GM20000 (cell line): ENCODE measurements around the gene TCERG1L.
"Not testable (repeated sequence)": the region's sequence is repeated elsewhere in the genome, so short reads cannot be mapped to it uniquely, and the experiment has no call there.

Experiments used
- DNase-seq: peaks from one replicate; pipeline ENCODE4 v3.0.0; 2012; ENCODE audit warnings: low spot score
- TF ChIP-seq, protein P1 (sequence below): IDR thresholded peaks from 2 replicates; pipeline ENCODE4 v1.5.1; 2012; ENCODE audit warnings: mild to moderate bottlenecking, control low read depth; ENCODE audit errors: extremely low read depth, missing control alignments

TCERG1L gene

DNA sequence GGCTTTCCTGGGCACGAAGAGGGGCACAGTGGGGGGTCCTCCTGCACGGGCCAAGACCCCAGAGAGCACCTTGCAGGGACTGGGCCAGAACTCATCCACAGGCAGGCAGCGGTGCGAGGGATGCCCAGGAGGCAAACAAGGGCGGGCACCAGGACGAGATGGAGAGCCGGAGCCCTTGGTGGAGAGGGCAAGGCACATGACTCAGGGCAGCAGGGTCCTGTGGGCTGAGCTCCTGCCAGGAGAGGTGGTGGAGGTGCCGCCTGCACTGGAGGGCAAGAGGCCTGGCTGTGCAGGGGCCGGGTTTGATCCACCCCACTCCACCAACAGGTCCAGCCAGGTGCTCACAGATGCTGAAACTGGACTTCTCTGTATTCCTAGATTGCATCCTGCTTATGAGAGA is 170.9 kb downstream of the TCERG1L start:
- TF ChIP-seq, protein P1, sequence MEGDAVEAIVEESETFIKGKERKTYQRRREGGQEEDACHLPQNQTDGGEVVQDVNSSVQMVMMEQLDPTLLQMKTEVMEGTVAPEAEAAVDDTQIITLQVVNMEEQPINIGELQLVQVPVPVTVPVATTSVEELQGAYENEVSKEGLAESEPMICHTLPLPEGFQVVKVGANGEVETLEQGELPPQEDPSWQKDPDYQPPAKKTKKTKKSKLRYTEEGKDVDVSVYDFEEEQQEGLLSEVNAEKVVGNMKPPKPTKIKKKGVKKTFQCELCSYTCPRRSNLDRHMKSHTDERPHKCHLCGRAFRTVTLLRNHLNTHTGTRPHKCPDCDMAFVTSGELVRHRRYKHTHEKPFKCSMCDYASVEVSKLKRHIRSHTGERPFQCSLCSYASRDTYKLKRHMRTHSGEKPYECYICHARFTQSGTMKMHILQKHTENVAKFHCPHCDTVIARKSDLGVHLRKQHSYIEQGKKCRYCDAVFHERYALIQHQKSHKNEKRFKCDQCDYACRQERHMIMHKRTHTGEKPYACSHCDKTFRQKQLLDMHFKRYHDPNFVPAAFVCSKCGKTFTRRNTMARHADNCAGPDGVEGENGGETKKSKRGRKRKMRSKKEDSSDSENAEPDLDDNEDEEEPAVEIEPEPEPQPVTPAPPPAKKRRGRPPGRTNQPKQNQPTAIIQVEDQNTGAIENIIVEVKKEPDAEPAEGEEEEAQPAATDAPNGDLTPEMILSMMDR: no peak
- DNase-seq: no peak

DNA sequence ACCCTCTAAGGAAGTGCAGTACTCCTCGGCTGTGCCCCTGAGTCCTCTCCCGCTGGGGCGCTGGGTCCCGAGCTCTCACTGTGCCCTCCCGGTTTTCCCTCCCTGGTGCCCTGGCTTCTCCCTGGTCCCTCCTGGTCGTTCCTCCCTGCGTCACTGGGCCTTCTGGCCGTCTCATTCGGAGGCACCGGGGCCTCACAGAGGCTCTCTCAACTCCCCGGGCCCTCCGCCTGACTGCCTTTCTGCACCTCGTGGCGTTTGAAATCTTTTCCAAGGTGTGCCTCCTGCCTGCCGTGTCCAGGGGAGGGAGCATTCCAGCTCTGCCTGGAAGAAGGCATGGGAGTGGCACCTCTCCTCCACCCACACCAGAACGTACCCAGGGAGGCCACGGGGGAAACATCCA is 174.3 kb downstream of the TCERG1L start:
- TF ChIP-seq, protein P1: no peak
- DNase-seq: no peak

DNA sequence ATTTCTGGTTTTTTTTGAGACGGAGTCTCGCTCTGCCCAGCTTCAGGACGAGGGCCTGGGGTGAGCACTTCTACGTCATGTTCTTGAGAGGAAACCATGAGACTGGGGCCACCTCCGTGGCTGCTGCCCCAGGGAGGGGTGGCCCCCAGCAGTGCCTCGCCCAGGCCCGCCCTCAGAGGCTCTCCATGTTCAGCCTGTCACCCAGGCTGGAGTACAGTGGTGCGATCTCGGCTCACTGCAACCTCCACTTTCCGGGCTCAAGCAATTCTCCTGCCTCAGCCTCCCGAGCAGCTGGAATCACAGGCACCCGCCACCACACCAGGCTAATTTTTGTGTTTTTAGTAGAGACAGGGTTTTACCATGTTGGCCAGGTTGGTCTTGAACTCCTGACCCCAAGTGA is 175.2 kb downstream of the TCERG1L start:
- DNase-seq: not testable (repeated sequence)

DNA sequence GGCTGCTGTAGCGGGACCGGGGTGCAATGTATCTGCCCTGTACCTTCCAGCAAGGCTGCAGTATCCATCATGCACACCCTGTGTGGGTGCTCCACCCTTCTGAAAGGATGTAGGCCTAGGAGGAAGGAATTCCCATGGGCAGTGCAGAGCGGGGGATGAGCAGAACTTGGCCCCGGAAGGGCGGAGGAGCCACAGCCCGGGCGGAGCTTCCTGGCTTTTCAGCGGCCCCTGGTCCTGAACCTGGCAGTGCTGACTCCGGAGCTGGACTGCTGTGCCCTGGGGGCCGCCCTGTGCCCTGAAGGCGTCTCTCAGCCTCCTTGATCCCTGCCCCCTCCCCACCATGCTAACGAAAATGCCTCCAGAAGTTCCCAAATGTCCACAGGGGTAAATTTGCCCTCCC is 175.8 kb downstream of the TCERG1L start:
- TF ChIP-seq, protein P1: no peak
- DNase-seq: no peak

DNA sequence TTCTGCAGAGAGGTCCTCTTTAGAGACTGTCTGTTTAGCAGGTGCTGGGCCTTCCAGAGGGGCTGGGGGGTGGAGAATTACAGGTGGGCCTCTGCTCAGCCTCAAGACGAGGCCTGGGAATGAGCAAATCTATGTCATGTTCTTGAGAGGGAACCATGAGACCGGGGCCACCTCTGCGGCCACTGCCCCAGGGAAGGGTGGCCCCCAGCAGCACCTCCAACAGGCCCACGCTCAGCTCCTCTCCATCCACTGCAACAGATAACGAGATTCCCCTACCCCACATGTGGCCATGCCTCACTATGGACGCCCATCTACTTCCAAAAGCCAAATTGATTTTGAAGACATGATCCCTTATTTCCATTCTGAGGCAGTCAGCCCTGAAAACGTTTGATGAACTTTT is 176.9 kb downstream of the TCERG1L start:
- TF ChIP-seq, protein P1: no peak
- no peak for DNase-seq

DNA sequence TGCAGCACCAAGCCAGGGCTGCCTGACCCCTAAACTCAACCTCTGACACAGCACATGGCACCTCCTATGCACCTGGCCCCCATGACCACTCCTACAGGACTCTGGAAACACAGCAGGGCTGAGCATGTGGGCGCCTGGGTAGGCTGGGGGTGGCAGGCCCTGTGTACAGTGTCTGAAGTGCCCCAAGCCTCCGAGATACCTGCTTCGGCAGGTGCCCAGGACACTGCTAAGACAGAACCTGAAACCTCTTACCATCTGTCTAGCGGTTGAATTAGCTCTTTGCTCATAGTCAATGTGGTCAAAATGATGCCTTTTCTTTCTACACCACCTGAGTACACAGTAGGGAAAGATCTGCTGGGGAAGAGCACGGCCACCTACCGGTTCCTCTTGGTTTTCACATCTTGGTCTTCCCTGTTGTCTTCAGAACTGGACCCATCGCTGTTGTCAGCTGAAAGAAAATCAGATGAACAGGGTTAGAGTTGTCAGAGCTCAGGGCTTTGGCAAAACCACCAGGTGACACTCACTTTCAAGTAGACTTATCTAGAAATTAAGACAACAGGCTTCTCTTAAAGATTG is 177.4 kb downstream of the TCERG1L start:
- no peak for DNase-seq
- TF ChIP-seq, protein P1: no peak

DNA sequence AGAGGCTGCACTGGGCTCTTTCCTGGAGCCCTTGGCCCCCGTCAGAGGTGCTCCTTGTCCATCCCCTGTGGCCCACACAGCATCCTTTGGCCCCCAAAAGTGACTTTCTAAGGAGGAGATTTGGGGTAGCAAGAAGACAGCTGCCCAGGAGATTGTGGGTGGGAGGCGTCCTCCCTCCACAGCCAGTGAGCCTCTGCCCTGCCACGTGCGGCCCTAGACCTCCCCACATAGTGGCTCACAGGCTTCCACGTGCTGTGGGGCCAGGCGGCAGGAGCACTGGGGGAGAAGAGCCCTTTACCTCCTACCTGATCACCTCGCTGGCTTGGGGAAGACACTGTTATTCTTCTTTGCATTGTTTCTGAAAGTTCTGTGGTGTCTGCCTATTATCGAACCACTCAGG is 178.8 kb downstream of the TCERG1L start:
- no peak for DNase-seq
- TF ChIP-seq, protein P1: no peak

DNA sequence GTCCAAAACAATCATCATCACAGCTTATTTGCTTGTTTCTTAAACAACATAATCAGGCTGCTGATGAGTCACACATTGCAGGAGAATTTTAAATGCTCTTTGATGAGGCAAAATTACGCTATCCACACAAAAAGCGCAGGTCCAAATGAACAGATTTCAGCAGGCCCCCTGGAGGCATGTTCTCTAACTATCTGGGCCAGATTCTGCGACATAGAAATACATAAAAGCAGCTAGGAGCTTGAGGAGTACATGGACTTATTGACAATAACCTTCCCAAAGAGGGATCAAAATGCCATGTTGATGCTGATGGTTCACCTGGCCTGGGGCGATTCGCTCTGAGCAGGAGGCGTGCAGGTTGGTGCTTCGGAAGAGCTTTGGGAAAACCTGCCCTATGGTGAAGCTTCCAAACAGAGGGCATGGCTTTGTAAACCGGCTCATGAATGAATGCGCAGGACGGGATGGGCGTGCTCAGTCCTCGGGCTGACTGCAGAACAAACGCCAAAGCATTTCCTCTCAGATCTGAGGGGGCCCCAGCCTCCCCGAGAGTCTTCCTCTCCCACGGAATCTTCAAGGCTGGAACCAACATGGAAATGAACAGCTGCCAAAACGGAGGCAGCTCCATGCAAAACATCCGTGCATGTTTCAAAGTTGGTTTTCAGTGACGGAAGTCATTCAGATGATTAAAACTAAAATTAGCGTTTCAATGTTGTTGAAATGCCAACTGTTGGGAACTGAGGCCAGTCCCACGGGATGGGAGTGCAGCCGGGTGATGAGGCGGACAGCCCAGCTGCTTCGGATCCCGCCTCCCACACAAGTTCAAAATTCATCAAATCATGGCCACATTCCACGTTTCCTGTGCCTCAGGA is 179.6 kb downstream of the TCERG1L start:
- no peak for DNase-seq
- TF ChIP-seq, protein P1: no peak
